GM12891 (cell line): Measurements from ENCODE around the gene AFAP1L2.

Experiments
- POLR2A ChIP-seq: IDR thresholded peaks from 2 replicates; pipeline ENCODE4 v1.6.1; 2011; ENCODE audit warnings: low read depth, low read length, control low read depth
- TAF1 ChIP-seq: IDR thresholded peaks from 2 replicates; pipeline ENCODE4 v1.6.1; 2011; ENCODE audit warnings: low read depth, low read length, control low read depth

GRCh38 chr10:114380060-114380459, 24.2 kb downstream of the AFAP1L2 start:
- TF ChIP-seq TAF1 (no peak), POLR2A (no peak)
